WTC11 (cell line): ENCODE results near the gene LRRC14B.

Source experiments
- ATF1 ChIP-seq: sonication (generic); formaldehyde crosslinking; IDR thresholded peaks from 2 replicates; pipeline ENCODE4 v1.8.1; 2023; ENCODE audit warnings: mild to moderate bottlenecking, moderate library complexity, missing genetic modification reagents
- CREB1 ChIP-seq: sonication (generic); formaldehyde crosslinking; IDR thresholded peaks from 2 replicates; pipeline ENCODE4 v1.8.0; 2023; ENCODE audit warnings: mild to moderate bottlenecking, missing genetic modification reagents
- CTCF ChIP-seq: fragments of 200-600 bp; IDR thresholded peaks from 2 replicates; pipeline ENCODE4 v1.8.0; 2022; ENCODE audit warnings: antibody characterized with exemption
- ERG ChIP-seq: fragments of 250-450 bp; sonication (Bioruptor Pico); IDR thresholded peaks from 2 replicates; pipeline ENCODE4 v1.8.0; 2021; ENCODE audit warnings: mild to moderate bottlenecking
- JAZF1 ChIP-seq: fragments of 250-450 bp; sonication (Bioruptor Pico); IDR thresholded peaks from 2 replicates; pipeline ENCODE4 v1.9.0; 2021; ENCODE audit warnings: moderate library complexity, mild to moderate bottlenecking, inconsistent platforms
- JUN ChIP-seq: sonication (generic); formaldehyde crosslinking; IDR thresholded peaks from 2 replicates; pipeline ENCODE4 v1.8.0; 2023; ENCODE audit warnings: mild to moderate bottlenecking, missing genetic modification reagents
- MAX ChIP-seq: sonication (generic); formaldehyde crosslinking; IDR thresholded peaks from 2 replicates; pipeline ENCODE4 v1.8.0; 2022; ENCODE audit warnings: mild to moderate bottlenecking, missing genetic modification reagents
- RELA ChIP-seq: sonication (generic); formaldehyde crosslinking; IDR thresholded peaks from 2 replicates; pipeline ENCODE4 v1.8.1; 2022; ENCODE audit warnings: missing genetic modification reagents, mild to moderate bottlenecking, borderline replicate concordance
- ZNF138 ChIP-seq: sonication (generic); formaldehyde crosslinking; conservative IDR thresholded peaks from 2 replicates; pipeline ENCODE4 v1.8.1; 2022; ENCODE audit warnings: mild to moderate bottlenecking, moderate library complexity, missing genetic modification reagents
- ZNF512 ChIP-seq: sonication (generic); formaldehyde crosslinking; IDR thresholded peaks from 2 replicates; pipeline ENCODE4 v1.8.1; 2022; ENCODE audit warnings: missing genetic modification reagents, borderline replicate concordance
- TF ChIP-seq, protein P1 (sequence below): sonication (generic); formaldehyde crosslinking; conservative IDR thresholded peaks from 2 replicates; pipeline ENCODE4 v1.8.1; 2023; ENCODE audit warnings: mild to moderate bottlenecking, low read depth, missing genetic modification reagents, moderate library complexity
- TF ChIP-seq, protein P2 (sequence below): sonication (generic); formaldehyde crosslinking; IDR thresholded peaks from 2 replicates; pipeline ENCODE4 v1.8.1; 2022; ENCODE audit warnings: low read depth, missing genetic modification reagents, borderline replicate concordance
- TF ChIP-seq, protein P3 (sequence below): sonication (generic); formaldehyde crosslinking; IDR thresholded peaks from 2 replicates; pipeline ENCODE4 v1.8.0; 2022; ENCODE audit warnings: mild to moderate bottlenecking, missing genetic modification reagents

DNA sequence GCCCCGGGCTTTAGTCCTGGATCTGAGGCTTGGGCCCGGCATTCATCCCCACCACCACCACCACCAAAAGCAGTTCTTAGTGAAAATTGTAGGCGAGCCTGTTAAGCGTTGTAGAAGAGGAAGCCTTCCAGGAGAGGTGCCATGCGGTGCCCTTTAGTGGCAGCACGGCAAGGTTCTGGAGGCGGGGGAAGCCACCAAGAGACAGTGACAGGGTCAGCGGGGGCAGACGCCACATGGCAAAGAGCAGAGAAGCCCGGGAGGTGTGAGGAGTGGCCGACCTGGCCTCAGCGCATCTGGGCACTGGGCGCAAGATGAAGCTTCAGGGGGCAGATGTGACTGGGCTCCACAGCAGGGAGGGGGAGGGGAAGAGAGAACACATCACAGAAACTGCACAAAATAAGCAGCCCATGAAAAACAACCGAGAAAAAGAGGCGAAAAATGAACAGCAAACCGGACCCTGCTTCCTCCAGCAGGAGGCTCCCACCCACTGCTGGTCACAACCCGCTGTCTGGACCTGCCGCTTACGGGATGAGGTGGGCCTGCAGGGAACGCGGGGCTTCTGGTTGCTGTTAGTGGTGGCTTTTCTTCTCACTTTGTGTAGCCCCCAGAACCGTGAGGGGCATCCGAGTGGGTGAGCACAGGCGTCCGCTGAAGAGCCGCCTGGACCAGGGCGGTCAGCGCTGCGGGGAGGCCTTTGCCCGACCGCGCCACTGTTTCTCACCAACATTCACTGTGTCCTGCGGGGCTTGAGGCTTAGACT is 4.3 kb downstream of the LRRC14B start:
- TF ChIP-seq CTCF (no peak), MAX (no peak), JAZF1 (CRISPR knock-in tag) (no peak), RELA (CRISPR knock-in tag) (no peak), JUN (no peak), ZNF138 (CRISPR knock-in tag) (no peak), CREB1 (no peak), ZNF512 (no peak), ATF1 (CRISPR knock-in tag) (no peak), ERG (CRISPR knock-in tag) (no peak)
- TF ChIP-seq, protein P1, sequence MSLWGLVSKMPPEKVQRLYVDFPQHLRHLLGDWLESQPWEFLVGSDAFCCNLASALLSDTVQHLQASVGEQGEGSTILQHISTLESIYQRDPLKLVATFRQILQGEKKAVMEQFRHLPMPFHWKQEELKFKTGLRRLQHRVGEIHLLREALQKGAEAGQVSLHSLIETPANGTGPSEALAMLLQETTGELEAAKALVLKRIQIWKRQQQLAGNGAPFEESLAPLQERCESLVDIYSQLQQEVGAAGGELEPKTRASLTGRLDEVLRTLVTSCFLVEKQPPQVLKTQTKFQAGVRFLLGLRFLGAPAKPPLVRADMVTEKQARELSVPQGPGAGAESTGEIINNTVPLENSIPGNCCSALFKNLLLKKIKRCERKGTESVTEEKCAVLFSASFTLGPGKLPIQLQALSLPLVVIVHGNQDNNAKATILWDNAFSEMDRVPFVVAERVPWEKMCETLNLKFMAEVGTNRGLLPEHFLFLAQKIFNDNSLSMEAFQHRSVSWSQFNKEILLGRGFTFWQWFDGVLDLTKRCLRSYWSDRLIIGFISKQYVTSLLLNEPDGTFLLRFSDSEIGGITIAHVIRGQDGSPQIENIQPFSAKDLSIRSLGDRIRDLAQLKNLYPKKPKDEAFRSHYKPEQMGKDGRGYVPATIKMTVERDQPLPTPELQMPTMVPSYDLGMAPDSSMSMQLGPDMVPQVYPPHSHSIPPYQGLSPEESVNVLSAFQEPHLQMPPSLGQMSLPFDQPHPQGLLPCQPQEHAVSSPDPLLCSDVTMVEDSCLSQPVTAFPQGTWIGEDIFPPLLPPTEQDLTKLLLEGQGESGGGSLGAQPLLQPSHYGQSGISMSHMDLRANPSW = no peak
- TF ChIP-seq, protein P2, sequence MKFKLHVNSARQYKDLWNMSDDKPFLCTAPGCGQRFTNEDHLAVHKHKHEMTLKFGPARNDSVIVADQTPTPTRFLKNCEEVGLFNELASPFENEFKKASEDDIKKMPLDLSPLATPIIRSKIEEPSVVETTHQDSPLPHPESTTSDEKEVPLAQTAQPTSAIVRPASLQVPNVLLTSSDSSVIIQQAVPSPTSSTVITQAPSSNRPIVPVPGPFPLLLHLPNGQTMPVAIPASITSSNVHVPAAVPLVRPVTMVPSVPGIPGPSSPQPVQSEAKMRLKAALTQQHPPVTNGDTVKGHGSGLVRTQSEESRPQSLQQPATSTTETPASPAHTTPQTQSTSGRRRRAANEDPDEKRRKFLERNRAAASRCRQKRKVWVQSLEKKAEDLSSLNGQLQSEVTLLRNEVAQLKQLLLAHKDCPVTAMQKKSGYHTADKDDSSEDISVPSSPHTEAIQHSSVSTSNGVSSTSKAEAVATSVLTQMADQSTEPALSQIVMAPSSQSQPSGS = no peak
- TF ChIP-seq, protein P3, sequence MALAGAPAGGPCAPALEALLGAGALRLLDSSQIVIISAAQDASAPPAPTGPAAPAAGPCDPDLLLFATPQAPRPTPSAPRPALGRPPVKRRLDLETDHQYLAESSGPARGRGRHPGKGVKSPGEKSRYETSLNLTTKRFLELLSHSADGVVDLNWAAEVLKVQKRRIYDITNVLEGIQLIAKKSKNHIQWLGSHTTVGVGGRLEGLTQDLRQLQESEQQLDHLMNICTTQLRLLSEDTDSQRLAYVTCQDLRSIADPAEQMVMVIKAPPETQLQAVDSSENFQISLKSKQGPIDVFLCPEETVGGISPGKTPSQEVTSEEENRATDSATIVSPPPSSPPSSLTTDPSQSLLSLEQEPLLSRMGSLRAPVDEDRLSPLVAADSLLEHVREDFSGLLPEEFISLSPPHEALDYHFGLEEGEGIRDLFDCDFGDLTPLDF (CRISPR knock-in tag) = no peak
